Right lobe of liver (tissue), 4 donors: ENCODE measurements around the gene LPIN3.

Experiments
- POLR2A ChIP-seq: fragments of 450-650 bp; IDR thresholded peaks from one replicate; pipeline ENCODE4 v1.6.1; 2017; ENCODE audit warnings: antibody characterized with exemption, mild to moderate bottlenecking
- TF ChIP-seq, protein P1 (sequence below), 4 donors: fragments of 200-600 bp in 3 of 4; fragments of 450-650 bp in 1 of 4; IDR thresholded peaks; one replicate each; pipeline versions ENCODE4 v1.5.1 to v1.8.0; 2016 to 2022; ENCODE audit warnings: antibody characterized with exemption in 4 of 4, mild to moderate bottlenecking in 2 of 4
- donor health status: DM: no; HTN: no; CAD: no.
- donor health status: DM: no; HTN: no; CAD: no.
- donor health status: DM: no; HTN: yes; CAD: no.

DNA sequence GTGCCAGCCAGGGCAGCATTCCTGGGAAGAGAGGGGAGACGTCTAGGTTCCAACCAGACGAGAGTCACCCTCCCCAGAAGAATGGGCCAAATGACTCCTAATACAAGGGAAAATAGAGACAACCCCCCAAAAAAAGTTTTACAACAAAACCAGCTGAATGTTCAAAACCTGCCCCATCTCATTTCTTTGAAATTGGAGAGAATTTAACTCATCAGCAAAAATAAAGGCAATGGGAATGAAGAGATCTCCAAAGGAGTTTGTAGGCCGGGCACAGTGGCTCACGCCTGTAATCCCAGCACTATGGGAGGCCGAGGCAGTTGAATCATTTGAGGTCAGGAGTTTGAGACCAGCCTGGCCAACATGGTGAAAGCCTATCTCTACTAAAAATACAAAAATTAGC is 35.7 kb downstream of the LPIN3 start:
- TF ChIP-seq, protein P1, sequence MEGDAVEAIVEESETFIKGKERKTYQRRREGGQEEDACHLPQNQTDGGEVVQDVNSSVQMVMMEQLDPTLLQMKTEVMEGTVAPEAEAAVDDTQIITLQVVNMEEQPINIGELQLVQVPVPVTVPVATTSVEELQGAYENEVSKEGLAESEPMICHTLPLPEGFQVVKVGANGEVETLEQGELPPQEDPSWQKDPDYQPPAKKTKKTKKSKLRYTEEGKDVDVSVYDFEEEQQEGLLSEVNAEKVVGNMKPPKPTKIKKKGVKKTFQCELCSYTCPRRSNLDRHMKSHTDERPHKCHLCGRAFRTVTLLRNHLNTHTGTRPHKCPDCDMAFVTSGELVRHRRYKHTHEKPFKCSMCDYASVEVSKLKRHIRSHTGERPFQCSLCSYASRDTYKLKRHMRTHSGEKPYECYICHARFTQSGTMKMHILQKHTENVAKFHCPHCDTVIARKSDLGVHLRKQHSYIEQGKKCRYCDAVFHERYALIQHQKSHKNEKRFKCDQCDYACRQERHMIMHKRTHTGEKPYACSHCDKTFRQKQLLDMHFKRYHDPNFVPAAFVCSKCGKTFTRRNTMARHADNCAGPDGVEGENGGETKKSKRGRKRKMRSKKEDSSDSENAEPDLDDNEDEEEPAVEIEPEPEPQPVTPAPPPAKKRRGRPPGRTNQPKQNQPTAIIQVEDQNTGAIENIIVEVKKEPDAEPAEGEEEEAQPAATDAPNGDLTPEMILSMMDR (IDR thresholded peaks at IDR 0.05) = no peak
- no peak for TF ChIP-seq POLR2A
